PFSK-1 (cell line): Measurements from ENCODE around the gene OTULINL.

Experiments used
- FOXP2 ChIP-seq: optimal IDR thresholded peaks from 2 replicates; pipeline ENCODE3; 2011; ENCODE audit warnings: borderline replicate concordance, control low read depth, inconsistent platforms; ENCODE audit not compliant: insufficient read depth; ENCODE audit errors: extremely low read length, extremely low read depth
- POLR2AphosphoS5 ChIP-seq: IDR thresholded peaks from 2 replicates; pipeline ENCODE4 v1.6.1; 2012; ENCODE audit warnings: low read depth, mild to moderate bottlenecking, control low read depth, low read length, moderate library complexity
- SIN3A ChIP-seq: IDR thresholded peaks from 2 replicates; pipeline ENCODE4 v1.6.1; 2012; ENCODE audit warnings: mild to moderate bottlenecking, low read length, moderate library complexity, borderline replicate concordance; ENCODE audit not compliant: insufficient read depth
- TAF1 ChIP-seq: IDR thresholded peaks from 2 replicates; pipeline ENCODE4 v1.6.1; 2012; ENCODE audit warnings: low read length, control low read depth, borderline replicate concordance; ENCODE audit not compliant: insufficient read depth
- TF ChIP-seq, protein P1 (sequence below), 2 experiments: IDR thresholded peaks; 2 replicates each; pipeline versions ENCODE4 v1.6.1 to v1.8.0; 2011 to 2012; ENCODE audit warnings: low read depth in 2 of 2, low read length in 2 of 2, control low read depth in 1 of 2, inconsistent platforms in 1 of 2, mild to moderate bottlenecking in 1 of 2, moderate library complexity in 1 of 2; ENCODE audit not compliant: insufficient read depth in 1 of 2

OTULINL gene

DNA sequence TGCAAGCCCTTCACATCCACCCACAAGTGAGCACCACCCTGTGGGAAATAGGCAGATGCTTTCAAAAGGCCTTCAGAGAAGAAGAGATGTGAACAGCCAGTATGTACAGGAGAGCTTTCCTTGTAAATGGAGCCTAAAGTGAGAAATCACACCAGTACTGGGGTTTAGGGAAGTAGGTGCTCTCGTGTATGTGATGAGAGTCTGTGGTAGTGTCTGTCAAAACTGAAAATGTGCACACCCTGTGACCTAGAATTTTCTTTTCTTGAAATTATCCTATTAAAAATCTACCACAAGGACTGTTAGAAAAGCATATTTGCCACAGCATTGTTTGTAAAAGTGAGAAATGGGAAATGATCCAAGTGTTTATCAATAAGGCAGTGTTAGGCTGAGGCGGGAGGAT lies 16.6 kb downstream of the OTULINL start:
- TF ChIP-seq SIN3A (no peak), POLR2AphosphoS5 (no peak), TAF1 (no peak), FOXP2 (no peak)
- TF ChIP-seq, protein P1, sequence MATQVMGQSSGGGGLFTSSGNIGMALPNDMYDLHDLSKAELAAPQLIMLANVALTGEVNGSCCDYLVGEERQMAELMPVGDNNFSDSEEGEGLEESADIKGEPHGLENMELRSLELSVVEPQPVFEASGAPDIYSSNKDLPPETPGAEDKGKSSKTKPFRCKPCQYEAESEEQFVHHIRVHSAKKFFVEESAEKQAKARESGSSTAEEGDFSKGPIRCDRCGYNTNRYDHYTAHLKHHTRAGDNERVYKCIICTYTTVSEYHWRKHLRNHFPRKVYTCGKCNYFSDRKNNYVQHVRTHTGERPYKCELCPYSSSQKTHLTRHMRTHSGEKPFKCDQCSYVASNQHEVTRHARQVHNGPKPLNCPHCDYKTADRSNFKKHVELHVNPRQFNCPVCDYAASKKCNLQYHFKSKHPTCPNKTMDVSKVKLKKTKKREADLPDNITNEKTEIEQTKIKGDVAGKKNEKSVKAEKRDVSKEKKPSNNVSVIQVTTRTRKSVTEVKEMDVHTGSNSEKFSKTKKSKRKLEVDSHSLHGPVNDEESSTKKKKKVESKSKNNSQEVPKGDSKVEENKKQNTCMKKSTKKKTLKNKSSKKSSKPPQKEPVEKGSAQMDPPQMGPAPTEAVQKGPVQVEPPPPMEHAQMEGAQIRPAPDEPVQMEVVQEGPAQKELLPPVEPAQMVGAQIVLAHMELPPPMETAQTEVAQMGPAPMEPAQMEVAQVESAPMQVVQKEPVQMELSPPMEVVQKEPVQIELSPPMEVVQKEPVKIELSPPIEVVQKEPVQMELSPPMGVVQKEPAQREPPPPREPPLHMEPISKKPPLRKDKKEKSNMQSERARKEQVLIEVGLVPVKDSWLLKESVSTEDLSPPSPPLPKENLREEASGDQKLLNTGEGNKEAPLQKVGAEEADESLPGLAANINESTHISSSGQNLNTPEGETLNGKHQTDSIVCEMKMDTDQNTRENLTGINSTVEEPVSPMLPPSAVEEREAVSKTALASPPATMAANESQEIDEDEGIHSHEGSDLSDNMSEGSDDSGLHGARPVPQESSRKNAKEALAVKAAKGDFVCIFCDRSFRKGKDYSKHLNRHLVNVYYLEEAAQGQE (IDR thresholded peaks at IDR 0.05; ENCODE audit: insufficient read depth in 1 of 2, low read depth in 2 of 2, low read length in 2 of 2): no peak

DNA sequence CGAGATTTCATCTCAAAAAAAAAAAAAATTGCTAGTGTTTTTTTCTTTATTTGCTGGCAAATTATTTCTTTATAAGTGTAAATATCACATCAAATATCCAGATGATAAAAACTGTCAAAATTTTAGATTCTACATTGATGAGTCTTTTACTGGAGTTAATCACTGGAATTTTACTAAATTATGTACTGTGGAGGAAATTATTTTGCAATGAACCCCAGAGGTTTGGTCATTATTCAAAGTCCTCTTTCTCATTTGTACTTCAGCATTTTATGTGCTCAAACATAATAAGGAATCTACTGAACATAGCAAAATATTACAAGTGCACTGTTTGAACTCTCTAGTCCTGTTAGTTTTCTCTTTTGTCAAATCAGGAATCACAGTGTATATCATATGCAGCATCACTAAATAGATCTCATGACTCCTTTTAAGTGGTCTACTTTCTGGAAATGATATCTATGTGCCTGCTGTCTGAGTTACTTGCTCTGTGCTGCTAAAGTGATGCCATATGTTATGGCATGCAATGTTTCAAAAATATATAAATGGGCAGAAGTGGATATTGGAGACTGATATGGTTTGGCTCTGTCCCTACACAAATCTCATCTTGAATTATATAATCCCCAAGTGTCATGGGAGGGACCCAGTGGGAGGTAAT lies 18.0 kb downstream of the OTULINL start:
- TF ChIP-seq SIN3A (no peak), TAF1 (no peak), FOXP2 (no peak), POLR2AphosphoS5 (no peak)
- TF ChIP-seq, protein P1 (IDR thresholded peaks at IDR 0.05; ENCODE audit: insufficient read depth in 1 of 2, low read depth in 2 of 2, low read length in 2 of 2): no peak

DNA sequence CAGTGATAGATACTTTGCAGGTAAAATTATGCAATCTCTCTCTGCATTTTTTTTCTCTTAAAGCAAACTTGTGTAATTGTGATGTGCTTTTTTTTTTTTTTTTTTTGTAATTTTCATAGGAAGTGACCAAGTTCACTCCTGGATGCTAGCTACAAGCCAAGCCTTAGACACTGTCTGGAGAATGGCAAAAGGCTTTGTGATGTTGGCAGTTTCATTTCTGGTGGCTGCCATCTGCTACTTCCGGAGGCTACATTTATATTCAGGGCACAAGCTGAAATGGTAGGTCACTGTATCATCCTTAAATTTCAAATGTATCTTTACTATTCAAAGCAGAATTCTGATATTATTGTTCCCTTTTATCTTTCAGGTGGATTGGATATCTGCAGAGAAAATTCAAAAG lies 19.3 kb downstream of the OTULINL start:
- no peak for TF ChIP-seq POLR2AphosphoS5
- no peak for TF ChIP-seq SIN3A
- TF ChIP-seq FOXP2: no peak
- TF ChIP-seq, protein P1 (IDR thresholded peaks at IDR 0.05; ENCODE audit: insufficient read depth in 1 of 2, low read depth in 2 of 2, low read length in 2 of 2): no peak

DNA sequence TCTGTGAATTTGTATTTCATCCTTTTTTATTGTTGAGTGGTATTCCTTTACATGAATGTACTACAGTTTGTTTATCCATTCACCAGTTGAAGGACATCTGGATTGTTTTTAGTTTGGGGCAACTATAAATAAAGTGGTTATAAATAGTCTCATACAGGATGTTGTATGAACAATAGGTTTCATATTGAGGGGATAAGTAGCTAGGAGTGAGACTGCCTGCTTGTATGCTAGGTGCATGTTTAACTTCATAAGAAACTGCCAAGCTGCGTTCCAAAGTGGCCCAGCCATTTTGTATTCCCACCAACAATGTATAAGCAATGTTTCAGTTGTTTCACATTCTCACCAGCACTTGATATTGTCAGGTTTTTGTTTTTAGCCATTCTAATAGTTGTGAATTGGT lies 21.5 kb downstream of the OTULINL start:
- TF ChIP-seq FOXP2 (no peak), POLR2AphosphoS5 (no peak), SIN3A (no peak), TAF1 (no peak)
- TF ChIP-seq, protein P1 (IDR thresholded peaks at IDR 0.05; ENCODE audit: insufficient read depth in 1 of 2, low read depth in 2 of 2, low read length in 2 of 2): no peak

DNA sequence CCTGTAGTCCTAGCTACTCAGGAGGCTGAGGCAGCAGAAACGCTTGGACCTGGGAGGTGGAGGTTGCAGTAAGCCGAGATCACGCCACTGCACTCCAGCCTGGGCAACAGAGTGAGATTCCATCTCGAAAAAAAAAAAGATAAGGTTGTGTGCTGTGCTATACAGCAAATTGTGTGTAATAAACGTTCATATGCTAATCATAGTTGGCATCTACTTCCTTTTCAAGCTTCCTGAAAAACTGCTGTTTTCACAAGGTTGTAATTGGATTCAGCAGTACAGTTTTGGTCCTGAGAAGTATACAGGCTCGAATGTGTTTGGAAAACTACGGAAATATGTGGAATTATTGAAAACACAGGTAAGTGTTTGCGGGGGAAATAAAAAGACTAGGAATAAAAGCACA lies 25.5 kb downstream of the OTULINL start:
- TF ChIP-seq POLR2AphosphoS5: no peak
- no peak for TF ChIP-seq SIN3A
- TF ChIP-seq, protein P1 (IDR thresholded peaks at IDR 0.05; ENCODE audit: insufficient read depth in 1 of 2, low read depth in 2 of 2, low read length in 2 of 2): no peak
- TF ChIP-seq TAF1: no peak
